ENCODE results near the gene SEC24C.

DNA sequence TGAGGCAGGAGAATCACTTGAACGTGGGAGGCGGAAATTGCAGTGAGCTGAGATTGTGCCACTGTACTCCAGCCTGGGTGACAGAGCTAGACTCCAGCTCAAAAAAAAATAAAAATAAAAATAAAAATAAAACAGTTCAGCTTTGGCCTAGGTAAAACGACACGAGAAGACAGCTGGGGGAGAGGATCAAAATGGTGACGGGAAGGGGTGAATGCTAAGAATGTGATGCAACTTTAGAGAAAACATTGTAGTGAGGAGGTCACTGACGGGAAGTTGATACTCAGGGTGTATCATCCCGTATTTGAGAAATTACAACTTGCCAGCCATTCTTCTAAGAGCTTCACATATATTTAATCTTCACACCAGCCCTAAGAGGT, 66.2 kb downstream of the SEC24C start:
- TF ChIP-seq, protein P1, sequence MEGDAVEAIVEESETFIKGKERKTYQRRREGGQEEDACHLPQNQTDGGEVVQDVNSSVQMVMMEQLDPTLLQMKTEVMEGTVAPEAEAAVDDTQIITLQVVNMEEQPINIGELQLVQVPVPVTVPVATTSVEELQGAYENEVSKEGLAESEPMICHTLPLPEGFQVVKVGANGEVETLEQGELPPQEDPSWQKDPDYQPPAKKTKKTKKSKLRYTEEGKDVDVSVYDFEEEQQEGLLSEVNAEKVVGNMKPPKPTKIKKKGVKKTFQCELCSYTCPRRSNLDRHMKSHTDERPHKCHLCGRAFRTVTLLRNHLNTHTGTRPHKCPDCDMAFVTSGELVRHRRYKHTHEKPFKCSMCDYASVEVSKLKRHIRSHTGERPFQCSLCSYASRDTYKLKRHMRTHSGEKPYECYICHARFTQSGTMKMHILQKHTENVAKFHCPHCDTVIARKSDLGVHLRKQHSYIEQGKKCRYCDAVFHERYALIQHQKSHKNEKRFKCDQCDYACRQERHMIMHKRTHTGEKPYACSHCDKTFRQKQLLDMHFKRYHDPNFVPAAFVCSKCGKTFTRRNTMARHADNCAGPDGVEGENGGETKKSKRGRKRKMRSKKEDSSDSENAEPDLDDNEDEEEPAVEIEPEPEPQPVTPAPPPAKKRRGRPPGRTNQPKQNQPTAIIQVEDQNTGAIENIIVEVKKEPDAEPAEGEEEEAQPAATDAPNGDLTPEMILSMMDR (IDR thresholded peaks at IDR 0.05) = no peak
- TF ChIP-seq EZH2 (IDR thresholded peaks at IDR 0.05) (no peak), EZH2phosphoT487 (IDR thresholded peaks at IDR 0.05) (no peak)

Measured in neural progenitor cell (in vitro differentiated cells).